ENCODE results near the gene TNFRSF21.

GRCh38 chr6:47195011-47195650 lies 114.6 kb downstream of the TNFRSF21 start:
- TF ChIP-seq CTCF (IDR thresholded peaks at IDR 0.05) (no peak), POLR2A (IDR thresholded peaks at IDR 0.05) (no peak)
